DOHH2 (cell line): ENCODE measurements around the gene CFAP68.

Experiments used
- H3F3A ChIP-seq: fragments of 200-600 bp; sonication (generic), shearing (Covaris generic); 2 replicates; pipeline ENCODE4 v1.6.0; 2016; ENCODE audit warnings: antibody characterized with exemption, mild to moderate bottlenecking; ENCODE audit not compliant: control insufficient read depth, insufficient read depth
- H3K27ac ChIP-seq: fragments of 200-600 bp; sonication (generic); 2 replicates; pipeline ENCODE4 v1.5.1; 2014; ENCODE audit warnings: low read depth, mild to moderate bottlenecking, low read length, moderate library complexity
- H3K27me3 ChIP-seq: fragments of 200-600 bp; sonication (generic); 2 replicates; pipeline ENCODE4 v1.6.1; 2014; ENCODE audit warnings: mild to moderate bottlenecking, low read length, mixed read lengths; ENCODE audit not compliant: control insufficient read depth
- H3K36me3 ChIP-seq: fragments of 200-600 bp; sonication (generic); 2 replicates; pipeline ENCODE4 v1.6.1; 2014; ENCODE audit warnings: mild to moderate bottlenecking, low read length, moderate library complexity, mixed read lengths; ENCODE audit not compliant: control insufficient read depth
- H3K4me1 ChIP-seq: fragments of 200-600 bp; sonication (generic); 2 replicates; pipeline ENCODE4 v1.6.1; 2014; ENCODE audit warnings: mild to moderate bottlenecking, low read length, mixed read lengths; ENCODE audit not compliant: control insufficient read depth
- H3K4me2 ChIP-seq: fragments of 200-600 bp; sonication (generic); 2 replicates; pipeline ENCODE4 v1.6.0; 2014; ENCODE audit warnings: mild to moderate bottlenecking, low read length, moderate library complexity
- H3K4me3 ChIP-seq: fragments of 200-600 bp; sonication (generic); 2 replicates; pipeline ENCODE4 v1.5.1; 2014; ENCODE audit warnings: mild to moderate bottlenecking, low read length, mixed read lengths
- H3K79me2 ChIP-seq: fragments of 200-600 bp; sonication (generic); 2 replicates; pipeline ENCODE4 v1.6.1; 2014; ENCODE audit warnings: mild to moderate bottlenecking, low read length, mixed read lengths; ENCODE audit not compliant: control insufficient read depth
- H3K9me2 ChIP-seq: fragments of 200-600 bp; sonication (generic); replicated peaks from 2 replicates; pipeline ENCODE4 v1.6.1; 2014; ENCODE audit warnings: mild to moderate bottlenecking, low read length, mixed read lengths; ENCODE audit not compliant: control insufficient read depth
- H3K9me3 ChIP-seq: fragments of 200-600 bp; sonication (generic); 2 replicates; pipeline ENCODE4 v1.6.1; 2014; ENCODE audit warnings: antibody characterized with exemption, low read length, mixed read lengths; ENCODE audit not compliant: control insufficient read depth, insufficient read depth
- H4K20me1 ChIP-seq: fragments of 200-600 bp; sonication (generic); 2 replicates; pipeline ENCODE4 v1.6.0; 2014; ENCODE audit warnings: low read depth, mild to moderate bottlenecking, antibody characterized with exemption, low read length, moderate library complexity; ENCODE audit not compliant: control insufficient read depth, insufficient read depth
- EZH2phosphoT487 ChIP-seq: fragments of 200-600 bp; sonication (generic); IDR thresholded peaks from 2 replicates; pipeline ENCODE4 v1.6.1; 2017; ENCODE audit warnings: borderline replicate concordance, mild to moderate bottlenecking, antibody characterized with exemption, low read length, moderate library complexity, mixed read lengths
- TF ChIP-seq, protein P1 (sequence below): fragments of 200-600 bp; sonication (generic); IDR thresholded peaks from one replicate; pipeline ENCODE4 v1.5.1; 2014; ENCODE audit warnings: antibody characterized with exemption, mild to moderate bottlenecking, low read depth, low read length; ENCODE audit not compliant: poor library complexity, severe bottlenecking

Gene CFAP68

DNA sequence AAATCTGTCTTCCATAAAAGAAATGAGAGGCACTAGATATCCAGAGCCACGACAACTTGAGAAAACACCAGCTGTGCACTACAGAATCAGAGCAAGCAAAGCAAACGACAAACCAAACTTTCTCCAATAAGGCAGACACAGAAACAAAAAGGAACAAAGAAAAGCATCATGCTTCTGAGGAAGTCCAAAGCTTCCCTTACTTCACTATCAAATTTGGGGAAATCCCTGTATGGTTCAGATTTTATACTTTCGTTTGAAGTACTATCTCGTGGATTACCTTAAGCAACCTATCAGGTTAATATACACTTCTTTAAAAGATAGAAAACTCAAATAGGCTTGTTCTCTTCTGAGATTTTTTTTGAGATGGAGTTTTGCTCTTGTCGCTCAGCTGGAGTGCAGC, 35.7 kb upstream of the CFAP68 start:
- no peaks in the 10 kb centered on the region for H3K4me1 ChIP-seq
- H3K36me3 ChIP-seq = peaks cover 48% of the 10 kb centered on the region
- no peaks in the 10 kb centered on the region for H3K79me2 ChIP-seq
- H3F3A ChIP-seq = no peaks in the 10 kb centered on the region
- no peak overlapping the region for H3K27ac ChIP-seq
- H3K9me2 ChIP-seq = no peaks in the 10 kb centered on the region
- no peaks in the 10 kb centered on the region for H3K9me3 ChIP-seq
- TF ChIP-seq, protein P1, sequence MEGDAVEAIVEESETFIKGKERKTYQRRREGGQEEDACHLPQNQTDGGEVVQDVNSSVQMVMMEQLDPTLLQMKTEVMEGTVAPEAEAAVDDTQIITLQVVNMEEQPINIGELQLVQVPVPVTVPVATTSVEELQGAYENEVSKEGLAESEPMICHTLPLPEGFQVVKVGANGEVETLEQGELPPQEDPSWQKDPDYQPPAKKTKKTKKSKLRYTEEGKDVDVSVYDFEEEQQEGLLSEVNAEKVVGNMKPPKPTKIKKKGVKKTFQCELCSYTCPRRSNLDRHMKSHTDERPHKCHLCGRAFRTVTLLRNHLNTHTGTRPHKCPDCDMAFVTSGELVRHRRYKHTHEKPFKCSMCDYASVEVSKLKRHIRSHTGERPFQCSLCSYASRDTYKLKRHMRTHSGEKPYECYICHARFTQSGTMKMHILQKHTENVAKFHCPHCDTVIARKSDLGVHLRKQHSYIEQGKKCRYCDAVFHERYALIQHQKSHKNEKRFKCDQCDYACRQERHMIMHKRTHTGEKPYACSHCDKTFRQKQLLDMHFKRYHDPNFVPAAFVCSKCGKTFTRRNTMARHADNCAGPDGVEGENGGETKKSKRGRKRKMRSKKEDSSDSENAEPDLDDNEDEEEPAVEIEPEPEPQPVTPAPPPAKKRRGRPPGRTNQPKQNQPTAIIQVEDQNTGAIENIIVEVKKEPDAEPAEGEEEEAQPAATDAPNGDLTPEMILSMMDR = no peak
- no peak for TF ChIP-seq EZH2phosphoT487
- no peaks in the 10 kb centered on the region for H3K27me3 ChIP-seq
- H3K4me2 ChIP-seq = no peak overlapping the region
- no peaks in the 10 kb centered on the region for H4K20me1 ChIP-seq
- no peak overlapping the region for H3K4me3 ChIP-seq

DNA sequence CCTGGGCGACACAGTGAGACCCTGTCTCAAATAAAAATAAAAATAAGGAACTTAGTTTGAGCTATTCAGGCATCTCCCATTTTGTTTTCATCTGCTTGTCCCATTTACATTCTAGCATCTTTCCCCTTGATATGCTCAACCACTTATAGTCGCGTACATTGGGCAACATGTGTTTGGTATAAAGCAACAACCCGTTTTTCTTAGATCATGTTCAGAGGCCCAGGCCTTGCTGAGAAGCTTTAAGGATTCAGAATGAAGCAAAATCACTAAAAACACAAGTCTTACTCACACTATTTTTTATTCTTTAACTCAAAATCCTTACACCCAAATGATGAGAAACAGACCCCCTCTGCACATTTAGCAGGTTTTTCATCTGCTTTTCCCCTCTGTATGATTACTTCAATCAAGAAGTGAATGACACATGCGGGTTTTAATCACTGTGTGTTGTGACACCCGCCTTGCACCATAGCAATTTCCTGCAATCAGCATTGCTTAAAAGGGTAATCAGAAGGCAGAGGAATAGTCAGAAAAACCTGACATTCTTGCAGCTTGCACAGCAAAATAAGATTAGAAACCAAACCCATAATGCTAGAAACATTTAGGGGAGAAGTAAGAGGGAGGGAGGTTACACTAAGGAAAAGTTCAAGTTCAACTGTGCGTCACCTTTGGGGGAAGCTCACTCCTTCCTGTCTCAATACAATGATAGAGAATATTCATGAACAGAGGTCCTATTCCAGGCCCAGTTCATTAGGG, 33.9 kb upstream of the CFAP68 start:
- H3K4me3 ChIP-seq = no peak overlapping the region
- H4K20me1 ChIP-seq = no peaks in the 10 kb centered on the region
- no peak overlapping the region for H3K27ac ChIP-seq
- no peak for TF ChIP-seq EZH2phosphoT487
- TF ChIP-seq, protein P1 = no peak
- no peaks in the 10 kb centered on the region for H3K9me2 ChIP-seq
- no peaks in the 10 kb centered on the region for H3K27me3 ChIP-seq
- H3K4me1 ChIP-seq = no peaks in the 10 kb centered on the region
- H3K36me3 ChIP-seq = peaks cover 51% of the 10 kb centered on the region
- no peaks in the 10 kb centered on the region for H3K9me3 ChIP-seq
- no peak overlapping the region for H3K4me2 ChIP-seq
- H3K79me2 ChIP-seq = no peaks in the 10 kb centered on the region
- H3F3A ChIP-seq = no peaks in the 10 kb centered on the region

DNA sequence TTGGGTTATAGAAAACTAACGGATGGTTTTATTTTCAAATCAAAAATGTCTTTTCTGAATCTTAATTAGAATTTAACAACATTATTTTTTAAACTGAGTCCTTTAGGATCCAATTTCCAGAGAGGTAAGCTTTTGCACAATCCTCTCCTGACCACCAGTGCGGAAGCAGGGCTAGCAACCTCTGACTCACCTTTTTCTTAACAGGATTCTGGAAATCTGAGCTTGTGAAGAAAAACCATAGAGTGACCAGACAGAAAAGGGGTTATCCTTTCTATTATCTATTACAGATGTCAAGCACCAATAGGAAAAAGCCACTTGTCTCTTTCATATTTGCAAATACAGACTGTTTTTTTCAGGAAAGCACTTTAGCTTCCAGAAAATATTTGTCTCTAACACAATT, 33.3 kb upstream of the CFAP68 start:
- H3K9me3 ChIP-seq = no peaks in the 10 kb centered on the region
- peaks cover 49% of the 10 kb centered on the region for H3K36me3 ChIP-seq
- no peaks in the 10 kb centered on the region for H3K27me3 ChIP-seq
- no peaks in the 10 kb centered on the region for H3K79me2 ChIP-seq
- no peaks in the 10 kb centered on the region for H4K20me1 ChIP-seq
- no peak overlapping the region for H3K4me3 ChIP-seq
- TF ChIP-seq, protein P1 = no peak
- no peak overlapping the region for H3K27ac ChIP-seq
- no peak overlapping the region for H3K4me2 ChIP-seq
- no peaks in the 10 kb centered on the region for H3K9me2 ChIP-seq
- H3F3A ChIP-seq = no peaks in the 10 kb centered on the region
- no peaks in the 10 kb centered on the region for H3K4me1 ChIP-seq
